Breast epithelium (tissue), 3 donors: Measurements from ENCODE around the gene RTL5.

ENCODE experiments used
- POLR2A ChIP-seq: fragments of 450-650 bp; IDR thresholded peaks from one replicate; pipeline ENCODE4 v1.6.1; 2016; ENCODE audit warnings: antibody characterized with exemption, mild to moderate bottlenecking, moderate library complexity
- POLR2AphosphoS5 ChIP-seq, 3 donors: sonication (generic); formaldehyde crosslinking; IDR thresholded peaks; one replicate each; pipeline ENCODE4 v1.6.1; 2017; ENCODE audit warnings: antibody characterized with exemption in 3 of 3
- TF ChIP-seq, protein P1 (sequence below), 3 donors: fragments of 450-650 bp; IDR thresholded peaks; one replicate each; pipeline ENCODE4 v1.5.1; 2016 to 2017; ENCODE audit warnings: antibody characterized with exemption in 3 of 3, mild to moderate bottlenecking in 3 of 3, moderate library complexity in 3 of 3

GRCh38 chrX:72121383-72121782 lies 10.3 kb downstream of the RTL5 start:
- TF ChIP-seq, protein P1, sequence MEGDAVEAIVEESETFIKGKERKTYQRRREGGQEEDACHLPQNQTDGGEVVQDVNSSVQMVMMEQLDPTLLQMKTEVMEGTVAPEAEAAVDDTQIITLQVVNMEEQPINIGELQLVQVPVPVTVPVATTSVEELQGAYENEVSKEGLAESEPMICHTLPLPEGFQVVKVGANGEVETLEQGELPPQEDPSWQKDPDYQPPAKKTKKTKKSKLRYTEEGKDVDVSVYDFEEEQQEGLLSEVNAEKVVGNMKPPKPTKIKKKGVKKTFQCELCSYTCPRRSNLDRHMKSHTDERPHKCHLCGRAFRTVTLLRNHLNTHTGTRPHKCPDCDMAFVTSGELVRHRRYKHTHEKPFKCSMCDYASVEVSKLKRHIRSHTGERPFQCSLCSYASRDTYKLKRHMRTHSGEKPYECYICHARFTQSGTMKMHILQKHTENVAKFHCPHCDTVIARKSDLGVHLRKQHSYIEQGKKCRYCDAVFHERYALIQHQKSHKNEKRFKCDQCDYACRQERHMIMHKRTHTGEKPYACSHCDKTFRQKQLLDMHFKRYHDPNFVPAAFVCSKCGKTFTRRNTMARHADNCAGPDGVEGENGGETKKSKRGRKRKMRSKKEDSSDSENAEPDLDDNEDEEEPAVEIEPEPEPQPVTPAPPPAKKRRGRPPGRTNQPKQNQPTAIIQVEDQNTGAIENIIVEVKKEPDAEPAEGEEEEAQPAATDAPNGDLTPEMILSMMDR (IDR thresholded peaks at IDR 0.05), result no peak
- TF ChIP-seq POLR2AphosphoS5 (IDR thresholded peaks at IDR 0.05) (no peak), POLR2A (no peak)
